Left lung (tissue), 10 donors: ENCODE data around the gene S1PR3. TPM values are rescaled to one million over a fixed set of nuclear protein-coding genes. Genes with fewer than 3 reads are reported as not detected.

ENCODE experiments used
- ATAC-seq: fragments of 200-7000 bp; cut with Tn5 transposase; one replicate; pipeline ENCODE4 v1.9.1; 2020; ENCODE audit warnings: moderate library complexity
- DNase-seq, 4 donors: peaks; one replicate each; pipeline ENCODE4 v3.0.0-alpha.2; 2013 to 2020
- H3K27ac ChIP-seq, 2 donors: fragments of 200-600 bp; sonication (generic) in 1 of 2; one replicate each; pipeline versions ENCODE4 v1.5.0 to v1.8.0; 2020 to 2021
- H3K27me3 ChIP-seq, 2 donors: fragments of 200-600 bp; sonication (generic) in 1 of 2; one replicate each; pipeline versions ENCODE4 v1.5.0 to v1.8.0; 2020 to 2021
- H3K36me3 ChIP-seq, 2 donors: fragments of 200-600 bp; sonication (generic) in 1 of 2; one replicate each; pipeline versions ENCODE4 v1.5.0 to v1.8.0; 2020 to 2021
- H3K4me1 ChIP-seq, 2 donors: fragments of 200-600 bp; one replicate each; pipeline ENCODE4 v1.8.0; 2021
- H3K4me3 ChIP-seq, 2 donors: fragments of 200-600 bp; sonication (generic) in 1 of 2; one replicate each; pipeline versions ENCODE4 v1.5.0 to v1.8.0; 2020 to 2021; ENCODE audit warnings: mild to moderate bottlenecking in 1 of 2
- H3K9me3 ChIP-seq, 2 donors: fragments of 200-600 bp; sonication (generic) in 1 of 2; one replicate each; pipeline versions ENCODE4 v1.5.0 to v1.8.0; 2020 to 2021
- CTCF ChIP-seq, 2 donors: fragments of 200-600 bp; sonication (generic) in 1 of 2; IDR thresholded peaks; one replicate each; pipeline versions ENCODE4 v1.5.0 to v1.8.0; 2021; ENCODE audit warnings: antibody characterized with exemption in 2 of 2
- intact Hi-C, 2 donors: fragments of 100-400 bp; cut with DNase I; formaldehyde crosslinking; loops; one replicate each; pipeline versions ENCODE4 v1.11.2 to v1.14.2; 2022
- polyA plus RNA-seq, 6 donors: library from polyadenylated mRNA; unstranded; fragments of 120-200 nt; gene quantifications; one replicate each; pipeline ENCODE4 v1.2.1, GENCODE V29; 2013; ENCODE audit not compliant: insufficient read length in 6 of 6
- total RNA-seq, 2 donors: library from RNA; stranded (reverse); fragmentation: NEBNext Ultra II Directional; extraction: Animal tissue kit (Norgen Biotek cat#: 25700); gene quantifications; one replicate each; pipeline ENCODE4 v1.2.1, GENCODE V29; 2021
- donor health status: DM: no; HTN: yes; CAD: no.
- donor health status: DM: no; HTN: no; CAD: no.

S1PR3 gene
- total and polyA plus RNA-seq, 8 donors: 6.9 to 113 (median 82.0) TPM

- ATAC-seq: peak; percentile 83
- H3K4me1 ChIP-seq: peaks cover 30 to 37% of the 10 kb centered on the region in 2 donors
- peak; percentile 69 to 91 (median 85) for DNase-seq
Measured at GRCh38 chr9:89022001-89022759, 30.9 kb downstream of the S1PR3 start.

GRCh38 chr9:89022902-89023301, 31.6 kb downstream of the S1PR3 start:
- ATAC-seq: peak; percentile 73
- H3K4me3 ChIP-seq: no peak overlapping the region
- H3K36me3 ChIP-seq: no peaks in the 10 kb centered on the region
- no peaks in the 10 kb centered on the region for H3K27me3 ChIP-seq
- no peaks in the 10 kb centered on the region for H3K9me3 ChIP-seq
- intact Hi-C loops: no loop called here
- DNase-seq: peak in 2 of 4 donors; percentile 59 to 84
- TF ChIP-seq CTCF (IDR thresholded peaks at IDR 0.05): no peak
- peak overlapping the region; percentile 70 to 84 for H3K27ac ChIP-seq
- H3K4me1 ChIP-seq: peaks cover 30 to 37% of the 10 kb centered on the region in 2 donors

More at GRCh38 chr9:89022001-89022759, 30.9 kb downstream of the S1PR3 start:
- peak overlapping the region; percentile 70 to 84 for H3K27ac ChIP-seq
- intact Hi-C loops: no loop called here
- H3K27me3 ChIP-seq: no peaks in the 10 kb centered on the region
- H3K4me3 ChIP-seq: no peak overlapping the region
- TF ChIP-seq CTCF (IDR thresholded peaks at IDR 0.05): no peak
- H3K9me3 ChIP-seq: no peaks in the 10 kb centered on the region
- no peaks in the 10 kb centered on the region for H3K36me3 ChIP-seq

- intact Hi-C loops: no loop called here
- H3K27ac ChIP-seq: peak overlapping the region; percentile 70 to 84
- H3K27me3 ChIP-seq: no peaks in the 10 kb centered on the region
- ATAC-seq: no peak
- no peak overlapping the region for H3K4me3 ChIP-seq
- no peaks in the 10 kb centered on the region for H3K9me3 ChIP-seq
- no peaks in the 10 kb centered on the region for H3K36me3 ChIP-seq
- no peak for DNase-seq
- TF ChIP-seq CTCF (IDR thresholded peaks at IDR 0.05): no peak
- peaks cover 30 to 37% of the 10 kb centered on the region in 2 donors for H3K4me1 ChIP-seq
Measured at GRCh38 chr9:89023740-89024139, 32.5 kb downstream of the S1PR3 start.

- Histone ChIP-seq H3K9me3 (peaks cover 0 to 7% of the 10 kb centered on the region in 2 donors), H3K36me3 (no peaks in the 10 kb centered on the region), H3K27me3 (no peaks in the 10 kb centered on the region), H3K4me3 (no peak overlapping the region), H3K27ac (no peak overlapping the region), H3K4me1 (peaks cover 30 to 37% of the 10 kb centered on the region in 2 donors)
- peak in 1 of 4 donors; percentile 59 for DNase-seq
- intact Hi-C loops: no loop called here
- no peak for TF ChIP-seq CTCF (IDR thresholded peaks at IDR 0.05)
- ATAC-seq: no peak
Measured at GRCh38 chr9:89024727-89025126, 33.5 kb downstream of the S1PR3 start.

- Histone ChIP-seq H3K4me3 (no peak overlapping the region), H3K36me3 (no peaks in the 10 kb centered on the region), H3K9me3 (peaks cover 4 to 15% of the 10 kb centered on the region in 2 donors), H3K27me3 (no peaks in the 10 kb centered on the region), H3K27ac (no peak overlapping the region), H3K4me1 (peaks cover 30 to 36% of the 10 kb centered on the region in 2 donors)
- DNase-seq (no peak), ATAC-seq (no peak)
- TF ChIP-seq CTCF (IDR thresholded peaks at IDR 0.05): no peak
- intact Hi-C loops: no loop called here
Measured at GRCh38 chr9:89025553-89025952, 34.3 kb downstream of the S1PR3 start.
